Tibial nerve (tissue), 3 donors: Measurements from ENCODE around the gene STK33.

Experiments used
- CTCF ChIP-seq, 5 experiments: fragments of 200-600 bp in 3 of 5; fragments of 450-650 bp in 2 of 5; sonication (generic) in 3 of 5; IDR thresholded peaks; one replicate each; pipeline ENCODE4 v1.5.1; 2016 to 2019; ENCODE audit warnings: antibody characterized with exemption in 5 of 5, mild to moderate bottlenecking in 3 of 5, moderate library complexity in 2 of 5
- POLR2A ChIP-seq, 2 donors: fragments of 450-650 bp; IDR thresholded peaks; one replicate each; pipeline ENCODE4 v1.6.1; 2017; ENCODE audit warnings: antibody characterized with exemption in 2 of 2, mild to moderate bottlenecking in 2 of 2, moderate library complexity in 2 of 2

- TF ChIP-seq POLR2A (IDR thresholded peaks at IDR 0.05) (no peak), CTCF (IDR thresholded peaks at IDR 0.05) (no peak)
Measured at GRCh38 chr11:8480858-8481257, 113.2 kb downstream of the STK33 start.
